ENCODE data around the gene ZNF488.
"Not testable (repeated sequence)": the region's sequence is repeated elsewhere in the genome, so short reads cannot be mapped to it uniquely, and the experiment has no call there.

ZNF488 gene

DNA sequence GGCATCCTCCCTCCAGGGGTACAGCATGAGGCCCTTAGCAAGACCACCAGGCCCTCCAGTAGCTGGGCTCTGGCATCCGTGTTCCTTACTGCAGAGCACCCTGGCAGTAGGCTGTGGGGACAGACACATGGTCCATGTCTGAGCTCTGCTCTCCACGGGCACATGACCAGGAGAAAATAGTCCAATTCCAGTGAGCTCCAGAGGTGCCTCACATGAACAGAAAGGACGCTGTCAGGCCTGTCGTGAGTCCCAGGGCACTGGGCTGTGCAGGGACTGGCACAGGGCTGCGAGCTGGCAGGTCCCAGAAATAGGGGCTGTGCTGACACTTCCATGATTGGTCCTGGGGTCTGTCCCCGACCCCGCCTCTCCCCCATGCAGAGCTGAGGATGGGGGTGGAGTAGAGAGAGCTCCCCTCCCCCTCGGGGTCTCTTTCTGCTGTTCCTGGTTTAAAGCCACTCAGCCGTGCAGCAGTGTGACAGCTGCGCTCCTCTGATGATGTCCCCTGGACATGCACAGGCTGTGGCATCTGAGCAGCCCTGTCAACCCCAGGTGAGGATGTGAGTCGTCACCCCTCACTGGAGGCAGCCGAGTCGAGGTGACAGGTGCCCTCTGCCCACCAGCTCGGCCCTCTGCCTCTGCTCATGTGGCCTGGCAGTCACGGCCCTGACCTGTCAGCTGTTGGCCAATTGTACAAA lies 25.2 kb upstream of the ZNF488 start:
- no peak for DNase-seq

GRCh38 chr10:47408606-47409005 lies 24.5 kb upstream of the ZNF488 start:
- DNase-seq: no peak

DNA sequence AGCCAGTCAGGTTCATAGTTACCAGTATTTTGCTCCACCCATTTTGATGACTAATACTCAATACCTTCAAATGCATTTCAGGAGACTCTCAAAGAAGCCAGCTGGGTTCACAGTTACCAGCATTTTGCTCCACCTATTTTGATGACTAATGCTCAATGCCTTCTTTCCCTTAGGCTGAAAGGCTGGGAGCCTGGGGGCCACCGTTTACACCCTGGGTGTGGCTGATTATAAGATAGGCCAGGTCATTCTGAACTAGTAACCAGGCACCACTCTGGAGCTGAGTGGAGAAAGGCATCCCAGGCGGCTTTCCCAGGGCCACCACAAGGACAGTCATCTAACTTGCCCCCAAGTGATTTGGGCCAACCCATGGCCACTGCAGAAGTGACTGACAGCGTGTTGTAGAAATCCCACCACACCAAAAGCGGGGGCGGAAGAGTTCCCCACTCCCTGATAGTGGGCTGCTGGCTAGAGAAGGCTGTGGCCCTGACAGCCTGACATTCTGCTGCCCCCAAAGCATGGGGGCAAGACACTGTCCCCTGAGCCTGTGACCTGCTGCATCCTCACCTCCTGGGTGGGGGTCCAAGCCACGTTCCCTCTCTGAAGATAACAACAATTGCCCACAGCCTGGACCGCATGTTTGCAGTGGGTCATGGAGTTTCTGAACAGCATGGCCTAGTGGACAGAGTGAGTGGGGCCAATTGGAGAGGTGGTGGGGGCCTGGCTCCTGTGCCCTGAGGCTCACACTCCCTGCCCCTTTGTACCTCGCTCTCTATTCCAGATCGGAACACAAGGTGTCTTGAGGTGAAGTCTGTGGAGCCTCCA lies 23.0 kb upstream of the ZNF488 start:
- no peak for DNase-seq

DNA sequence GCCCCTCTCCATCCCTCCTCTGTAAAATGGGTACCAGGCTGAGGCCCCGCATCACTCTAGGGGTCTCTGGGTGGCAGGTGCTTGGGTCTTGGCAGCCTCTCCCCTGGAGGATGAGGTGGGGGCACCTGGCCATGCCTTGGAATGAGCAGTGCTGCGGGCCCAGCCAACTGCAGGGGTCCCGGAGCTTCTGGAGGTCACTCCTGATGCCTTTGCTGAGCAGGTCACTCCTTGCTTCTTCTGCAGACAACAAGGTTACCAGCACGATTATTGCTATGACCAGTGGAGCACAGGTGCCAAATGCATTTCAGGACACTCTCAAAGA lies 22.4 kb upstream of the ZNF488 start:
- DNase-seq: no peak

- DNase-seq: no peak
These were observed 21.9 kb upstream of the ZNF488 start for GRCh38 chr10:47405857-47406547.

GRCh38 chr10:47404937-47405336 lies 20.8 kb upstream of the ZNF488 start:
- no peak for DNase-seq

- DNase-seq: no peak
These were observed 20.4 kb upstream of the ZNF488 start for GRCh38 chr10:47404446-47404845.

DNA sequence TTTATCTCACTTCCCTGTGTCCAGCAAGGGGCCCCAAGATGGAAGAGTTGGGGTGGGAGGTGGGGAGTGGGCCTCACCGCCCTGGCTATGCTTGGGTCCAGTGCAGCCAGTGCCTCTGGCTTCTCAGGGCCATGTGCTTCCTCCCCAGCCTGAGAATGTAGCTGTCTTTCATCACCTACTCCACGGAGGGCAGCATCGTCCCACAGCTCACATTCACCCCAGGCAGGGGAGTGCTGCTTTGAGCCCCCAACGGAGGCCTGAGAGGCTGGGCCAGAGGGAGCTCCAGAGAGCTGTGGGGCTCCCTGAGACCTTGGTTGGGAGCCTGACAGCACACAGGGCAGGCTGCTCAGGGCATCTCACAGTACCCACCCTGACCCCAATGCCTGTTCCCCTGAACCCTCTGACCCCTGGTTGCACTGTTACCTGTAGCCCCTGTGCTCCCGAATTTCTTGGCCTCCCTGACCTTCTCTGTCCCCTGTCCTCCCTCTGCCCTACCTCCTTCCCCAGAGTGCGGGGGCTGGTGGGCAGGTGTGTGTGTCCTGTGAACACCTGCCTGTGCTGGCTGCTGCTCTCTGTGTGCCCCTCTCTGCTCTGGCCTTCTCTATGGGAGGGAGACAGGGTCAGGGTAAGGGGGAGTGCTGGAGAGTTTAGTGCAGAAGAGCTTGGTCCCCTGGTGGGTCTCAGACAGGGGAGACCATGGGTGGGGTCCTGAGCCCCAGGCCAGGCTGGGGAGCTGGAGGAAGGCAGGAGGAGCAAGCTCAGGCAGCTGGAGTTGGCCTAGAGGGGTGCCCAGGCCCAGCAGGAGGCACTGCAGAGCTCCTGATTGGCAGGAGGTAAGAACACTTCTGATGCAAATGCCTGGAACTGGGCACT lies 19.6 kb upstream of the ZNF488 start:
- DNase-seq: no peak

DNA sequence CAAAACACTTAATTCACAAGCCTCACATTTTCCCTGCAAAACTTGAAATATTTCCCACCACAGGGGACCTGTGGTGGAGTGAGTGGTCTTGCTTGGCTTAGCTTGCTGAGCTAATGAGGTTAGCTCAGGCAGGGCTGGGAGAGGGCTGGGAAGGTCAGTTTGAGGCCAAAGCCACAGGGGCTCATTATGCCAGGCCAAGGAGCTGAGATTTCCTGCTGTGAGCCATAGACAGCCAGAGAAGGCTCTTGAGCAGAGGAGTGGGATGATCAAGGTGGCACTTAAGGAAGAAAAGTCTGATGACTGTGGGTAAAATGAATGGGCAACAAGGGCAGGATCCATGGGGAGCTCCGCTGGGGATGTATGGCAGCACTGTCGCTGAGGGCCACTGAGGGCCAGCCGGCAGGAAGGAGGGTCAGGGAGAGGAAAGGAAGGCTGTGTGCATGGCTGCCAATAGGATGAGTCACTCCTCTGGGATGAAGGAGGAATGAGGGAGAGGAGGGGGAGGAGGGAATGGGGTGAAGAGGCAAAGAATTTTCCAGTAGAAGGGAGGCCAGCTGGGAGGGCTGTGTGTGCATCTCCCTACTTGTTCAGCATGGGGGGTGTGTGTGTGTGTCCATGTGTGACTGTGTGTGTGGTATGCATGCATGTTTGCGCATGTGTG lies 18.7 kb upstream of the ZNF488 start:
- DNase-seq: no peak

GRCh38 chr10:47401874-47402640 lies 18.0 kb upstream of the ZNF488 start:
- no peak for DNase-seq

GRCh38 chr10:47401210-47401609 lies 17.1 kb upstream of the ZNF488 start:
- DNase-seq: no peak

- DNase-seq: no peak
These were observed 16.7 kb upstream of the ZNF488 start for GRCh38 chr10:47400786-47401185.

- no peak for DNase-seq
These were observed 16.2 kb upstream of the ZNF488 start for GRCh38 chr10:47400251-47400650.

DNA sequence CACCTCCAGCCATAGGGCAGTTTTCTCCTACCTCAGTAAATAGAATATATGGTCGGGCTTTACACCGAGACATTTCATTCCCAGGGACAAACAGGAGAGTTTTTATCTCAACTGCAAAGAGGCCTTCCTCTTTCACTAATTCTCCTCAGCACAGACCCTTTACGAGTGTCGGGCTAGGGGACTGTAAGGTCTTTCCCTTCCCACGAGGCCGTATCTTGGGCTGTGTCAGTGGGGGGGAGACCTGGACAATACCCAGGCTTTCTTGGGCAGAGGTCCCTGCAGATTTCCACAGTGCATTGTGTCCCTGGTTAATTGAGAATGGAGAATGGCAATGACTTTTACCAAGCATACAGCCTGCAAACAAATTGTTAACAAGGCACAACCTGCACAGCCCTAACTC lies 13.2 kb upstream of the ZNF488 start:
- DNase-seq: no peak

DNA sequence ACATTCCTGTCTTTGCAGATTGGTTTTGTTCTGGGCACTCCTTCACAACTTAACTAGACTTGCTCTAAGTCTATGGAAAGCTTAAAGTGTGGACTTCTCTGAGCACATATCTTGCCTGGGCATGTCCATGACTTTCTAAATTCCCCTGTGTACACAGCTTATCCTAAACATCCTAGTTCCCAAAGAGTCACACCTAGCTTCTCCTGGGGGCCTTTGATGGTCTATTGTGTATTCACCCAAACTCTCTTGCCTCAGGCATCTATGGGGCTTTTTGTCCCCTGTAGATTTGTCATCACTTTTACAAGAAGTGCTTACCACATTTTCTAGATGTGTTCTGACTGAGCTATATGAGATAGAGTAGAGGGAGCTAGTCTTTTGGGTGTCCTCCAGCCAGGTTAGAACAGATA lies 12.2 kb upstream of the ZNF488 start:
- DNase-seq: no peak

GRCh38 chr10:47389619-47390018 lies 5.5 kb upstream of the ZNF488 start:
- no peak for DNase-seq

- no peak for DNase-seq
These were observed 4.8 kb upstream of the ZNF488 start for GRCh38 chr10:47388879-47389278.

DNA sequence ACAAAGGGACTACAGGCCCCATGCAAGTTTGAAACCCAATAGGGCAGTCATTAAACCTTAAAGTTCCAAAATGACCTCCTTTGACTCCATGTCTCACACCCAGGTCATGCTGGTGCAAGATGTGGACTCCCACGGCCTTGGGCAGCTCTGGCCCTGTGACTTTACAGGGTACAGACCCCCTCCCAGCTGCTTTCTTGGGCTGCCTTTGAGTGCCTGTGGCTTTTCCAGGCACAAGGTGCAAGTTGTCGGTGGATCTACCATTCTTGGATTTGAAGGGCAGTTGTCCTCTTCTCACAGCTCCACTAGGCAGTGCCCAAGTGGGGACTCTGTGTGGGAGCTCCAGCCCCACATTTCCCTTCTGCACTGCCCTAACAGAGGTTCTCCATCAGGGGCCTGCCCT lies 2.0 kb upstream of the ZNF488 start:
- DNase-seq: not testable (repeated sequence)

GRCh38 chr10:47383261-47384147 lies 589 bp downstream of the ZNF488 start:
- no peak for DNase-seq
